Trophoblast cell (in vitro differentiated cells and primary cell): ENCODE results near the gene C11orf98.

Experiments used
- DNase-seq, 2 donors: peaks; one replicate each; pipeline ENCODE4 v3.0.0-alpha.2; 2016
- H2AFZ ChIP-seq: 2 replicates; pipeline ENCODE4 v1.6.1; 2013; ENCODE audit warnings: low read length, moderate library complexity, mild to moderate bottlenecking; ENCODE audit not compliant: insufficient read depth, poor library complexity
- H2AK5ac ChIP-seq: 2 replicates; pipeline ENCODE4 v1.6.1; 2013; ENCODE audit warnings: mild to moderate bottlenecking, low read length
- H2BK120ac ChIP-seq: 2 replicates; pipeline ENCODE4 v1.6.1; 2013; ENCODE audit warnings: low read length, mild to moderate bottlenecking, moderate library complexity; ENCODE audit not compliant: insufficient read depth, poor library complexity
- H2BK12ac ChIP-seq: 2 replicates; pipeline ENCODE4 v1.6.1; 2013; ENCODE audit warnings: mild to moderate bottlenecking, low read length, moderate library complexity
- H2BK5ac ChIP-seq: 2 replicates; pipeline ENCODE4 v1.6.1; 2013; ENCODE audit warnings: low read length, low read depth, moderate library complexity, mild to moderate bottlenecking; ENCODE audit not compliant: poor library complexity
- H3K14ac ChIP-seq: 2 replicates; pipeline ENCODE4 v1.6.1; 2013; ENCODE audit warnings: mild to moderate bottlenecking, low read length
- H3K18ac ChIP-seq: 2 replicates; pipeline ENCODE4 v1.6.1; 2013; ENCODE audit warnings: mild to moderate bottlenecking, low read length
- H3K23ac ChIP-seq: 2 replicates; pipeline ENCODE4 v1.6.1; 2013; ENCODE audit warnings: low read length
- H3K27ac ChIP-seq: 2 replicates; pipeline ENCODE4 v1.5.1; 2013; ENCODE audit warnings: low read depth, mild to moderate bottlenecking, inconsistent platforms, low read length, moderate library complexity
- H3K27me3 ChIP-seq: 2 replicates; pipeline ENCODE4 v1.6.1; 2013; ENCODE audit warnings: inconsistent platforms, mild to moderate bottlenecking, low read length, moderate library complexity; ENCODE audit not compliant: insufficient read depth
- H3K36me3 ChIP-seq, 2 experiments: 1 replicate in 1 of 2; 2 replicates in 1 of 2; pipeline ENCODE4 v1.6.1; 2013; ENCODE audit warnings: low read length in 2 of 2, mild to moderate bottlenecking in 2 of 2, moderate library complexity in 1 of 2; ENCODE audit not compliant: insufficient read depth in 2 of 2, control insufficient read depth in 1 of 2
- H3K4ac ChIP-seq: 2 replicates; pipeline ENCODE4 v1.6.1; 2013; ENCODE audit warnings: low read depth, mild to moderate bottlenecking, low read length, moderate library complexity
- H3K4me1 ChIP-seq, 2 experiments: 1 replicate in 1 of 2; 2 replicates in 1 of 2; pipeline ENCODE4 v1.6.1; 2013; ENCODE audit warnings: low read length in 2 of 2, mild to moderate bottlenecking in 2 of 2, moderate library complexity in 1 of 2; ENCODE audit not compliant: insufficient read depth in 2 of 2, control insufficient read depth in 1 of 2
- H3K4me2 ChIP-seq: 2 replicates; pipeline ENCODE4 v1.6.1; 2013; ENCODE audit warnings: inconsistent platforms, mild to moderate bottlenecking, low read length, moderate library complexity
- H3K4me3 ChIP-seq: 2 replicates; pipeline ENCODE4 v1.5.1; 2013; ENCODE audit warnings: mild to moderate bottlenecking, low read depth, low read length, inconsistent platforms
- H3K79me1 ChIP-seq: one replicate; pipeline ENCODE4 v1.6.1; 2013; ENCODE audit warnings: low read length
- H3K79me2 ChIP-seq: 2 replicates; pipeline ENCODE4 v1.6.1; 2013; ENCODE audit warnings: low read length, mild to moderate bottlenecking; ENCODE audit not compliant: control insufficient read depth, insufficient read depth, poor library complexity
- H3K9ac ChIP-seq: 2 replicates; pipeline ENCODE4 v1.6.1; 2013; ENCODE audit warnings: mild to moderate bottlenecking, low read length
- H3K9me3 ChIP-seq: 2 replicates; pipeline ENCODE4 v1.6.1; 2013; ENCODE audit warnings: low read depth, mild to moderate bottlenecking, control low read depth, inconsistent platforms, low read length; ENCODE audit not compliant: insufficient read depth
- H4K12ac ChIP-seq: 2 replicates; pipeline ENCODE4 v1.6.1; 2013; ENCODE audit warnings: low read depth, mild to moderate bottlenecking, low read length, moderate library complexity
- H4K8ac ChIP-seq: 2 replicates; pipeline ENCODE4 v1.6.1; 2013; ENCODE audit warnings: low read depth, mild to moderate bottlenecking, low read length, moderate library complexity
- H4K91ac ChIP-seq: one replicate; pipeline ENCODE4 v1.6.1; 2013; ENCODE audit warnings: low read depth, mild to moderate bottlenecking, low read length, moderate library complexity
- WGBS: extraction: QIAGEN DNeasy Blood & Tissue Kit; methylation state at CpG from one replicate; pipeline ENCODE4 v1.1.7; 2013; ENCODE audit warnings: missing lambda C conversion rate; ENCODE audit not compliant: insufficient read length, insufficient coverage; ENCODE audit errors: extremely low coverage; 5-methylcytosine and 5-hydroxymethylcytosine counted together

Gene C11orf98

GRCh38 chr11:62680825-62681240, 15.8 kb upstream of the C11orf98 start:
- Histone ChIP-seq H3K23ac (no peak overlapping the region), H3K4ac (no peak overlapping the region), H3K18ac (no peak overlapping the region), H2AFZ (peak overlapping the region; percentile 35), H3K27ac (no peak overlapping the region), H3K4me1 (peaks cover 0 to 6% of the 10 kb centered on the region in 2 experiments), H2BK5ac (no peak overlapping the region), H3K79me2 (peaks cover 6% of the 10 kb centered on the region), H3K27me3 (no peaks in the 10 kb centered on the region), H3K79me1 (peaks cover 5% of the 10 kb centered on the region), H3K9ac (no peak overlapping the region), H3K9me3 (peaks cover 3% of the 10 kb centered on the region), H2BK12ac (no peak overlapping the region), H4K12ac (no peak overlapping the region), H3K4me2 (no peak overlapping the region), H3K4me3 (no peak overlapping the region), H4K8ac (no peak overlapping the region), H4K91ac (no peak overlapping the region), H3K14ac (no peak overlapping the region), H3K36me3 (peaks cover 11 to 17% of the 10 kb centered on the region in 2 experiments), H2BK120ac (no peak overlapping the region), H2AK5ac (no peak overlapping the region)
- DNase-seq = peak; percentile 38 to 69
- no CpG with 5 or more reads among the region's 4 CpGs for WGBS

- H2AK5ac ChIP-seq = peak within 1 kb of the TSS; percentile 55
- peak within 1 kb of the TSS; percentile 97 for H3K4me3 ChIP-seq
- peak within 1 kb of the TSS; percentile 46 for H2BK12ac ChIP-seq
- peaks cover 6% of the 10 kb centered on the region for H3K79me2 ChIP-seq
- DNase-seq = peak; percentile 83
- peaks cover 3% of the 10 kb centered on the region for H3K9me3 ChIP-seq
- peak within 1 kb of the TSS; percentile 92 for H3K4me2 ChIP-seq
- peak within 1 kb of the TSS; percentile 98 for H4K8ac ChIP-seq
- peaks cover 0 to 6% of the 10 kb centered on the region in 2 experiments for H3K4me1 ChIP-seq
- H3K36me3 ChIP-seq = peaks cover 16 to 18% of the 10 kb centered on the region in 2 experiments
- peak within 1 kb of the TSS; percentile 75 for H2AFZ ChIP-seq
- peak within 1 kb of the TSS; percentile 87 for H3K14ac ChIP-seq
- H3K9ac ChIP-seq = peak within 1 kb of the TSS; percentile 96
- peak within 1 kb of the TSS; percentile 78 for H3K18ac ChIP-seq
- no peaks in the 10 kb centered on the region for H3K27me3 ChIP-seq
- peak within 1 kb of the TSS; percentile 79 for H4K91ac ChIP-seq
- H2BK120ac ChIP-seq = peak within 1 kb of the TSS; percentile 90
- H3K27ac ChIP-seq = peak within 1 kb of the TSS; percentile 13
- WGBS = no CpG with 5 or more reads among the region's 55 CpGs
- peak within 1 kb of the TSS; percentile 49 for H2BK5ac ChIP-seq
- peak within 1 kb of the TSS; percentile 88 for H4K12ac ChIP-seq
- no peak within 1 kb of the TSS for H3K23ac ChIP-seq
- peaks cover 5% of the 10 kb centered on the region for H3K79me1 ChIP-seq
- H3K4ac ChIP-seq = peak within 1 kb of the TSS; percentile 99
These were observed 14.0 kb upstream of the C11orf98 start, which contains the start of gene UBXN1 for GRCh38 chr11:62678770-62679696. Gene UBXN1, minus strand, starts transcription at chr11:62679073. Its CDS starts 150 bp downstream, at chr11:62678923.

GRCh38 chr11:62678433-62678769, 13.4 kb upstream of the C11orf98 start:
- H3K23ac ChIP-seq = no peak overlapping the region
- H2BK5ac ChIP-seq = peak overlapping the region; percentile 49
- peaks cover 6% of the 10 kb centered on the region for H3K79me2 ChIP-seq
- peak overlapping the region; percentile 97 for H3K4me3 ChIP-seq
- H3K18ac ChIP-seq = peak overlapping the region; percentile 78
- H3K36me3 ChIP-seq = peaks cover 19 to 21% of the 10 kb centered on the region in 2 experiments
- H4K12ac ChIP-seq = peak overlapping the region; percentile 88
- H2BK12ac ChIP-seq = peak overlapping the region; percentile 46
- peak overlapping the region; percentile 99 for H3K4ac ChIP-seq
- peak overlapping the region; percentile 79 for H4K91ac ChIP-seq
- peaks cover 3% of the 10 kb centered on the region for H3K9me3 ChIP-seq
- H2AK5ac ChIP-seq = peak overlapping the region; percentile 55
- H3K4me1 ChIP-seq = peaks cover 0 to 6% of the 10 kb centered on the region in 2 experiments
- H2BK120ac ChIP-seq = peak overlapping the region; percentile 90
- no CpG with 5 or more reads among the region's 16 CpGs for WGBS
- peaks cover 5% of the 10 kb centered on the region for H3K79me1 ChIP-seq
- peak overlapping the region; percentile 98 for H4K8ac ChIP-seq
- DNase-seq = no peak
- peak overlapping the region; percentile 96 for H3K9ac ChIP-seq
- H3K27me3 ChIP-seq = no peaks in the 10 kb centered on the region
- no peak overlapping the region for H3K27ac ChIP-seq
- peak overlapping the region; percentile 87 for H3K14ac ChIP-seq
- peak overlapping the region; percentile 92 for H3K4me2 ChIP-seq
- H2AFZ ChIP-seq = peak overlapping the region; percentile 75

GRCh38 chr11:62677714-62678113, 12.7 kb upstream of the C11orf98 start:
- H3K23ac ChIP-seq = no peak overlapping the region
- H2BK5ac ChIP-seq = no peak overlapping the region
- DNase-seq = no peak
- H3K36me3 ChIP-seq = peaks cover 19 to 21% of the 10 kb centered on the region in 2 experiments
- peaks cover 6% of the 10 kb centered on the region for H3K79me1 ChIP-seq
- no peak overlapping the region for H3K14ac ChIP-seq
- H3K4me2 ChIP-seq = peak overlapping the region; percentile 92
- peaks cover 3 to 8% of the 10 kb centered on the region in 2 experiments for H3K4me1 ChIP-seq
- H2AFZ ChIP-seq = no peak overlapping the region
- H4K91ac ChIP-seq = no peak overlapping the region
- H3K79me2 ChIP-seq = peaks cover 6% of the 10 kb centered on the region
- WGBS = no CpG with 5 or more reads among the region's 15 CpGs
- H3K18ac ChIP-seq = no peak overlapping the region
- H4K12ac ChIP-seq = no peak overlapping the region
- H3K27ac ChIP-seq = no peak overlapping the region
- H3K4ac ChIP-seq = no peak overlapping the region
- H3K27me3 ChIP-seq = no peaks in the 10 kb centered on the region
- no peak overlapping the region for H2AK5ac ChIP-seq
- H2BK120ac ChIP-seq = no peak overlapping the region
- H3K4me3 ChIP-seq = no peak overlapping the region
- H2BK12ac ChIP-seq = no peak overlapping the region
- peaks cover 3% of the 10 kb centered on the region for H3K9me3 ChIP-seq
- H4K8ac ChIP-seq = no peak overlapping the region
- no peak overlapping the region for H3K9ac ChIP-seq
